ENCODE data around the gene FAM131B.

FAM131B gene

GRCh38 chr7:143382126-143382790, 19.7 kb upstream of the FAM131B start:
- DNase-seq = no peak

- DNase-seq = no peak
Measured at GRCh38 chr7:143381427-143382125, 19.1 kb upstream of the FAM131B start.

- peak; percentile 36 for DNase-seq
Measured at GRCh38 chr7:143380646-143381426, 18.3 kb upstream of the FAM131B start, which contains the start of gene ZYX. Gene ZYX, plus strand, starts transcription at chr7:143381345. Its CDS starts 227 bp downstream, at chr7:143381572.

GRCh38 chr7:143380260-143380645, 17.7 kb upstream of the FAM131B start:
- DNase-seq = peak; percentile 65

- DNase-seq = no peak
Measured at GRCh38 chr7:143379611-143380259, 17.2 kb upstream of the FAM131B start.

- no peak for DNase-seq
Measured at GRCh38 chr7:143376396-143376795, 13.9 kb upstream of the FAM131B start.

- no peak for DNase-seq
Measured at GRCh38 chr7:143375298-143376034, 13.0 kb upstream of the FAM131B start.

- DNase-seq = no peak
Measured at GRCh38 chr7:143374561-143374960, 12.0 kb upstream of the FAM131B start.

GRCh38 chr7:143373255-143373794, 10.8 kb upstream of the FAM131B start:
- no peak for DNase-seq

GRCh38 chr7:143372070-143372469, 9.6 kb upstream of the FAM131B start:
- DNase-seq = no peak

GRCh38 chr7:143369678-143370651, 7.5 kb upstream of the FAM131B start:
- DNase-seq = no peak

- no peak for DNase-seq
Measured at GRCh38 chr7:143368387-143368786, 5.9 kb upstream of the FAM131B start.

GRCh38 chr7:143367972-143368371, 5.5 kb upstream of the FAM131B start:
- no peak for DNase-seq

- DNase-seq = no peak
Measured at GRCh38 chr7:143363016-143363937, 764 bp upstream of the FAM131B start.

GRCh38 chr7:143361552-143362130, 872 bp downstream of the FAM131B start:
- DNase-seq = no peak

GRCh38 chr7:143360788-143361551, 1.5 kb downstream of the FAM131B start:
- no peak for DNase-seq

GRCh38 chr7:143359771-143360353, 2.7 kb downstream of the FAM131B start:
- no peak for DNase-seq

GRCh38 chr7:143358626-143359025, 3.9 kb downstream of the FAM131B start:
- no peak for DNase-seq

Data from NCI-H526 treated with DMSO at 0.1 percent for 48 hours (cell line).